ENCODE results near the gene STYXL2. TPM values are rescaled to one million over a fixed set of nuclear protein-coding genes. Genes with fewer than 3 reads are reported as not detected.

Gene STYXL2
- total and polyA plus RNA-seq, 2 of the 8 experiments (the other 6 are each of a cell fraction or from before 2014, with no cell fraction given): 0.09 to 0.22 TPM

GRCh38 chr1:167081594-167082156, 12.2 kb upstream of the STYXL2 start:
- no peaks in the 10 kb centered on the region; the same call in 1 of the 2 replicates for H3K23me2 ChIP-seq (ENCODE audit: low read depth, low read length)
- no peak overlapping the region for H3K4ac ChIP-seq (replicated peaks; ENCODE audit: insufficient read length, low read depth, low read length)
- H3K56ac ChIP-seq (replicated peaks; ENCODE audit: insufficient read length, low read depth, low read length): no peak overlapping the region
- no peak overlapping the region for H3K27ac ChIP-seq (ENCODE audit: low read depth, low read length)
- H3K9me3 ChIP-seq (ENCODE audit: insufficient read depth in 2 of 2, low read depth in 1 of 2, low read length in 1 of 2): peaks cover 0 to 4% of the 10 kb centered on the region in 2 experiments; a peak in 2 of 4 replicates
- H4K8ac ChIP-seq (ENCODE audit: extremely low read depth, insufficient read depth, low read length): no peak overlapping the region
- no peak overlapping the region for H2AFZ ChIP-seq (ENCODE audit: low read length)
- H3K4me3 ChIP-seq (ENCODE audit: extremely low read depth in 1 of 4, insufficient read depth in 2 of 4, low read depth in 3 of 4, low read length in 4 of 4): no peak overlapping the region
- no peak for FAIRE-seq
- H3K4me1 ChIP-seq (replicated peaks in 1 of 4; ENCODE audit: control insufficient read depth in 3 of 4, insufficient read depth in 4 of 4, low read length in 3 of 4): peaks cover 0 to 4% (median 0%) of the 10 kb centered on the region in 4 experiments; a peak in 3 of 7 replicates
- ChIA-PET CTCF (ENCODE audit: partially characterized antibody) (interaction anchor here (0.5 to 2.1 kb wide), 7 partner anchors 8 to 291 kb away, joined by 3 to 6 read pairs (median 4); partner anchors contain the start of gene GPA33), POLR2A (ENCODE audit: partially characterized antibody) (interaction anchor here (0.8 kb wide), 1 partner anchor 138 kb away, joined by 3 read pairs; no protein-coding TSS in a partner anchor)
- 90% methylated on average over 8 of the region's 8 CpGs; no CpG with 5 or more reads in 1 of the 2 experiments for WGBS, 2 experiments (ENCODE audit: extremely low coverage in 1 of 2, insufficient coverage in 1 of 2, insufficient read length in 1 of 2, insufficient replicate concordance in 2 of 2, low coverage in 1 of 2, low lambda C conversion rate in 2 of 2, missing lambda C conversion rate in 1 of 2)
- H3K23ac ChIP-seq (ENCODE audit: insufficient read length): no peak overlapping the region
- no peak overlapping the region for H2AK5ac ChIP-seq (ENCODE audit: low read depth, low read length)
- no peak overlapping the region for H2BK12ac ChIP-seq (ENCODE audit: low read depth, low read length)
- no peak overlapping the region for H2BK5ac ChIP-seq (ENCODE audit: low read depth, low read length)
- no peak overlapping the region for H3K18ac ChIP-seq (ENCODE audit: extremely low read depth, low read length)
- H2BK20ac ChIP-seq (ENCODE audit: low read length): no peak overlapping the region
- H4K5ac ChIP-seq (ENCODE audit: insufficient read length, low read depth, low read length): no peak overlapping the region
- H3K79me1 ChIP-seq (ENCODE audit: low read depth, low read length): no peaks in the 10 kb centered on the region
- H3K14ac ChIP-seq (ENCODE audit: insufficient read length): no peak overlapping the region
- no peak overlapping the region for H2BK15ac ChIP-seq (ENCODE audit: low read length)
- no peaks in the 10 kb centered on the region; a peak in 1 of 7 replicates for H3K27me3 ChIP-seq (replicated peaks in 1 of 4; ENCODE audit: control insufficient read depth in 3 of 4, extremely low read depth in 1 of 4, insufficient read depth in 3 of 4, low read length in 3 of 4)
- no peak overlapping the region for H4K91ac ChIP-seq (replicated peaks; ENCODE audit: insufficient read length, low read length)
- H3K9ac ChIP-seq (replicated peaks in 1 of 4; ENCODE audit: extremely low read depth in 1 of 4, low read depth in 3 of 4, low read length in 3 of 4): no peak overlapping the region
- no peak overlapping the region for H2BK120ac ChIP-seq (replicated peaks; ENCODE audit: low read depth, low read length)
- no peaks in the 10 kb centered on the region for H4K20me1 ChIP-seq (replicated peaks in 1 of 2; ENCODE audit: control insufficient read depth in 1 of 2, insufficient read depth in 2 of 2, low read length in 2 of 2)
- no peaks in the 10 kb centered on the region for H3K79me2 ChIP-seq (ENCODE audit: control insufficient read depth in 1 of 2, insufficient read depth in 2 of 2, low read length in 2 of 2)
- H3K36me3 ChIP-seq (ENCODE audit: control insufficient read depth in 2 of 4, insufficient read depth in 4 of 4, low read length in 3 of 4): no peaks in the 10 kb centered on the region
- no peak overlapping the region for H3K4me2 ChIP-seq (ENCODE audit: insufficient read depth in 1 of 2, low read depth in 2 of 2, low read length in 2 of 2)
- no peak for DNase-seq (ENCODE audit: low read depth in 1 of 2, low spot score in 2 of 2)
- TF ChIP-seq SIN3A (conservative IDR thresholded peaks at IDR 0.05 in 1 of 2, IDR thresholded peaks at IDR 0.05 in 1 of 2; ENCODE audit: low read depth in 1 of 2, low read length in 2 of 2): no peak
- no peak for TF ChIP-seq BRCA1 (IDR thresholded peaks at IDR 0.05; ENCODE audit: low read depth, low read length)
- TF ChIP-seq HDAC2 (IDR thresholded peaks at IDR 0.05; ENCODE audit: borderline replicate concordance in 1 of 2, low read depth in 2 of 2, low read length in 2 of 2): no peak
- TF ChIP-seq TBP (IDR thresholded peaks at IDR 0.05; ENCODE audit: low read depth, low read length): no peak
- TF ChIP-seq POU5F1 (IDR thresholded peaks at IDR 0.05; ENCODE audit: low read depth, low read length): no peak
- no peak for TF ChIP-seq SP4 (IDR thresholded peaks at IDR 0.05; ENCODE audit: low read length)
- TF ChIP-seq CBX8 (IDR thresholded peaks at IDR 0.05; ENCODE audit: borderline replicate concordance, low read depth, low read length): no peak
- no peak for TF ChIP-seq EP300 (IDR thresholded peaks at IDR 0.05; ENCODE audit: borderline replicate concordance in 1 of 2, low read depth in 2 of 2, low read length in 2 of 2)
- TF ChIP-seq ATF3 (IDR thresholded peaks at IDR 0.05; ENCODE audit: insufficient read depth, low read depth, low read length): no peak
- no peak for TF ChIP-seq KDM4A (IDR thresholded peaks at IDR 0.05; ENCODE audit: low read depth, low read length, severe bottlenecking)
- no peak for TF ChIP-seq GTF2F1 (IDR thresholded peaks at IDR 0.05; ENCODE audit: borderline replicate concordance, low read depth, low read length)
